Endothelial cell of umbilical vein (primary cell): ENCODE measurements around the gene ANKRD62. TPM values are rescaled to one million over a fixed set of nuclear protein-coding genes. Genes with fewer than 3 reads are reported as not detected.

ENCODE experiments used
- BruUV-seq: library from RNA; stranded (reverse); fragments of 400-500 nt; replicated peaks from 2 replicates; lab custom pipeline; 2021; lab: Mats Ljungman, UMichigan
- CTCF ChIA-PET: fragments of 300-600, 350-600 bp; sonication (Branson Sonifier 250); formaldehyde crosslinking; loops from one replicate; lab custom pipeline; 2021; ENCODE audit warnings: antibody characterized with exemption, inconsistent platforms; lab: Charles Lee
- POLR2A ChIA-PET: fragments of 300-600, 350-600 bp; sonication (Branson Sonifier 250); formaldehyde crosslinking; loops from one replicate; lab custom pipeline; 2021; ENCODE audit warnings: antibody characterized with exemption, inconsistent platforms; lab: Charles Lee
- DNase-seq: peaks from one replicate; pipeline ENCODE4 v3.0.0-alpha.2; 2011; ENCODE audit warnings: low read depth, low spot score
- FAIRE-seq: peaks from 2 replicates; lab custom pipeline; 2011; peaks lifted over from hg19 to GRCh38; lab: Jason Lieb, UNC
- H2AFZ ChIP-seq: 2 replicates; pipeline ENCODE4 v1.6.0; 2012; ENCODE audit warnings: low read depth, low read length, control low read depth, inconsistent platforms
- H3K27ac ChIP-seq: 2 replicates; pipeline ENCODE4 v1.5.1; 2011; ENCODE audit warnings: low read depth, mild to moderate bottlenecking, control low read depth, low read length, moderate library complexity; ENCODE audit not compliant: insufficient read depth
- H3K27me3 ChIP-seq, 2 experiments: 2 replicates each; pipeline versions ENCODE4 v1.6.0 to v1.6.1; 2011; ENCODE audit warnings: low read length in 2 of 2, mixed read lengths in 1 of 2; ENCODE audit not compliant: control insufficient read depth in 2 of 2, insufficient read depth in 2 of 2
- H3K36me3 ChIP-seq, 2 experiments: 2 replicates in 1 of 2; 3 replicates in 1 of 2; pipeline ENCODE4 v1.5.1; 2011; ENCODE audit warnings: low read length in 2 of 2, mild to moderate bottlenecking in 1 of 2, moderate library complexity in 1 of 2; ENCODE audit not compliant: control insufficient read depth in 2 of 2, insufficient read depth in 2 of 2; ENCODE audit errors: extremely low read depth in 1 of 2
- H3K4me1 ChIP-seq: 3 replicates; pipeline ENCODE4 v1.5.1; 2011; ENCODE audit warnings: mild to moderate bottlenecking, low read length; ENCODE audit not compliant: control insufficient read depth, insufficient read depth; ENCODE audit errors: extremely low read depth
- H3K4me2 ChIP-seq: 2 replicates; pipeline ENCODE4 v1.6.1; 2011; ENCODE audit warnings: low read length, control low read depth, mixed read lengths; ENCODE audit not compliant: insufficient read depth
- H3K4me3 ChIP-seq, 3 experiments: fragments of 200-600 bp in 1 of 3; sonication (generic), shearing (Covaris generic) in 1 of 3; replicated peaks in 1 of 3; 2 replicates each; pipeline ENCODE4 v1.5.1; 2011 to 2016; ENCODE audit warnings: control low read depth in 3 of 3, low read length in 3 of 3, mild to moderate bottlenecking in 2 of 3, inconsistent platforms in 1 of 3, low read depth in 1 of 3, moderate library complexity in 1 of 3; ENCODE audit not compliant: insufficient read depth in 1 of 3
- H3K79me2 ChIP-seq: 2 replicates; pipeline ENCODE4 v1.6.0; 2012; ENCODE audit warnings: low read length, inconsistent platforms; ENCODE audit not compliant: control insufficient read depth, insufficient read depth
- H3K9ac ChIP-seq: replicated peaks from 2 replicates; pipeline ENCODE3; 2011; ENCODE audit warnings: low read length, control low read depth; ENCODE audit not compliant: insufficient read depth; ENCODE audit errors: extremely low read depth
- H3K9me1 ChIP-seq: replicated peaks from 3 replicates; pipeline ENCODE4 v1.6.0; 2011; ENCODE audit warnings: mild to moderate bottlenecking, low read length; ENCODE audit not compliant: control insufficient read depth, insufficient read depth; ENCODE audit errors: extremely low read depth
- H3K9me3 ChIP-seq: replicated peaks from 2 replicates; pipeline ENCODE4 v1.5.1; 2012; ENCODE audit warnings: low read length, inconsistent platforms; ENCODE audit not compliant: control insufficient read depth, insufficient read depth
- H4K20me1 ChIP-seq: replicated peaks from 2 replicates; pipeline ENCODE3; 2011; ENCODE audit warnings: mild to moderate bottlenecking, low read length; ENCODE audit not compliant: control insufficient read depth, insufficient read depth; ENCODE audit errors: extremely low read depth
- CTCF ChIP-seq, 2 donors: IDR thresholded peaks; 1 replicate in 1 of 2; 2 replicates in 1 of 2; pipeline ENCODE4 v1.5.1; 2011; ENCODE audit warnings: low read length in 2 of 2, mild to moderate bottlenecking in 2 of 2, moderate library complexity in 2 of 2, control low read depth in 1 of 2, inconsistent platforms in 1 of 2, low read depth in 1 of 2; ENCODE audit not compliant: insufficient read depth in 1 of 2; ENCODE audit errors: extremely low read depth in 1 of 2
- EZH2 ChIP-seq: IDR thresholded peaks from 2 replicates; pipeline ENCODE4 v1.6.1; 2012; ENCODE audit warnings: borderline replicate concordance, low read depth, mild to moderate bottlenecking, moderate library complexity, low read length, inconsistent platforms; ENCODE audit not compliant: severe bottlenecking
- FOS ChIP-seq: IDR thresholded peaks from 2 replicates; pipeline ENCODE4 v1.6.1; 2011; ENCODE audit warnings: mild to moderate bottlenecking, low read length, moderate library complexity, borderline replicate concordance; ENCODE audit not compliant: insufficient read depth
- GATA2 ChIP-seq: IDR thresholded peaks from 2 replicates; pipeline ENCODE4 v1.7.0; 2011; ENCODE audit warnings: low read depth, mild to moderate bottlenecking, moderate library complexity, mixed read lengths, low read length; ENCODE audit not compliant: insufficient read length, insufficient read depth
- JUN ChIP-seq: IDR thresholded peaks from 2 replicates; pipeline ENCODE4 v1.6.1; 2011; ENCODE audit warnings: borderline replicate concordance, low read depth; ENCODE audit not compliant: insufficient read length, insufficient read depth
- MAX ChIP-seq: IDR thresholded peaks from 2 replicates; pipeline ENCODE4 v1.6.1; 2011; ENCODE audit not compliant: insufficient read depth, insufficient read length
- MYC ChIP-seq: IDR thresholded peaks from one replicate; pipeline ENCODE4 v1.6.1; 2011; ENCODE audit warnings: mild to moderate bottlenecking, low read depth, low read length
- POLR2A ChIP-seq: IDR thresholded peaks from 2 replicates; pipeline ENCODE4 v1.6.1; 2012; ENCODE audit warnings: low read depth, mild to moderate bottlenecking, control low read depth, low read length
- POLR2AphosphoS5 ChIP-seq: IDR thresholded peaks from 2 replicates; pipeline ENCODE4 v1.6.1; 2012; ENCODE audit warnings: low read depth, mild to moderate bottlenecking, control low read depth, low read length, moderate library complexity; ENCODE audit not compliant: insufficient read depth
- dilution Hi-C: fragments of 300-500 bp; cut with MboI; formaldehyde crosslinking; loops from one replicate; pipeline ENCODE4 v1.15.0; 2019; ENCODE audit warnings: low sequenced_read_pairs; ENCODE audit not compliant: extremely low pct_ligation_motif_present
- intact Hi-C: fragments of 100-400 bp; cut with micrococcal nuclease; formaldehyde crosslinking; loops from one replicate; pipeline ENCODE4 v1.10.0; 2022
- polyA plus RNA-seq, 4 experiments: library from polyadenylated mRNA; depleted of rRNA in 3 of 4; stranded (reverse) in 3 of 4; unstranded in 1 of 4; fragments of >200 nt; gene quantifications; 2 replicates each; pipeline versions ENCODE4 v1.2.1 to v1.2.3, GENCODE V29; 2011 to 2012; ENCODE audit warnings: missing spikeins in 1 of 4
- total RNA-seq: library from RNA; stranded (reverse); gene quantifications from 2 replicates; pipeline ENCODE4 v1.2.3, GENCODE V29; 2021

The ANKRD62 gene
- total and polyA plus RNA-seq, 2 donors (not counting 3 experiments of a cell fraction or from before 2014, with no cell fraction given): not detected

GRCh38 chr18:12057419-12058039 lies 36.1 kb upstream of the ANKRD62 start:
- BruUV-seq: no TSS peak
- Histone ChIP-seq H3K9me3 (no peaks in the 10 kb centered on the region), H3K4me2 (no peak overlapping the region), H3K9ac (no peak overlapping the region), H3K27ac (no peak overlapping the region), H2AFZ (no peak overlapping the region), H3K36me3 (no peaks in the 10 kb centered on the region), H3K9me1 (no peaks in the 10 kb centered on the region), H3K27me3 (peaks cover 2 to 3% of the 10 kb centered on the region in 2 experiments), H3K4me1 (no peaks in the 10 kb centered on the region), H3K79me2 (no peaks in the 10 kb centered on the region), H4K20me1 (no peaks in the 10 kb centered on the region), H3K4me3 (no peak overlapping the region)
- DNase-seq: no peak
- dilution Hi-C loops: no loop called here
- intact Hi-C loops: no loop called here
- no peak for FAIRE-seq
- POLR2A ChIA-PET: no interaction called here
- TF ChIP-seq MAX (no peak), CTCF (IDR thresholded peaks at IDR 0.05; ENCODE audit: extremely low read depth in 1 of 2, insufficient read depth in 1 of 2, low read depth in 1 of 2, low read length in 2 of 2) (peak in 1 of 2 donors; percentile 20)
- CTCF ChIA-PET: interaction anchor here (1.5 kb wide), 1 partner anchor 14 kb away, joined by 6 read pairs; no protein-coding TSS in a partner anchor

GRCh38 chr18:12059334-12060181 lies 34.1 kb upstream of the ANKRD62 start:
- TF ChIP-seq JUN (no peak), MAX (no peak), CTCF (IDR thresholded peaks at IDR 0.05; ENCODE audit: extremely low read depth in 1 of 2, insufficient read depth in 1 of 2, low read depth in 1 of 2, low read length in 2 of 2) (no peak), FOS (no peak), GATA2 (no peak), POLR2AphosphoS5 (no peak), MYC (no peak), POLR2A (no peak), EZH2 (no peak)
- H3K27me3 ChIP-seq: no peaks in the 10 kb centered on the region
- dilution Hi-C loops: no loop called here
- DNase-seq (no peak), FAIRE-seq (no peak)
- H4K20me1 ChIP-seq: no peaks in the 10 kb centered on the region
- intact Hi-C loops: no loop called here
- H3K9me3 ChIP-seq: no peaks in the 10 kb centered on the region
- no peak overlapping the region for H2AFZ ChIP-seq
- H3K79me2 ChIP-seq: no peaks in the 10 kb centered on the region
- no peaks in the 10 kb centered on the region for H3K9me1 ChIP-seq
- no peak overlapping the region for H3K9ac ChIP-seq
- no peak overlapping the region for H3K27ac ChIP-seq
- no peak overlapping the region for H3K4me2 ChIP-seq
- H3K4me1 ChIP-seq: no peaks in the 10 kb centered on the region
- H3K4me3 ChIP-seq: no peak overlapping the region
- ChIA-PET POLR2A (no interaction called here), CTCF (no interaction called here)
- no peaks in the 10 kb centered on the region for H3K36me3 ChIP-seq
- BruUV-seq: no TSS peak
